ENCODE data around the gene PLEKHA7. TPM values are rescaled to one million over a fixed set of nuclear protein-coding genes. Genes with fewer than 3 reads are reported as not detected.

The PLEKHA7 gene
- total and polyA plus RNA-seq, 2 of the 8 experiments (the other 6 are each of a cell fraction or from before 2014, with no cell fraction given): 11.4 to 25.6 TPM

DNA sequence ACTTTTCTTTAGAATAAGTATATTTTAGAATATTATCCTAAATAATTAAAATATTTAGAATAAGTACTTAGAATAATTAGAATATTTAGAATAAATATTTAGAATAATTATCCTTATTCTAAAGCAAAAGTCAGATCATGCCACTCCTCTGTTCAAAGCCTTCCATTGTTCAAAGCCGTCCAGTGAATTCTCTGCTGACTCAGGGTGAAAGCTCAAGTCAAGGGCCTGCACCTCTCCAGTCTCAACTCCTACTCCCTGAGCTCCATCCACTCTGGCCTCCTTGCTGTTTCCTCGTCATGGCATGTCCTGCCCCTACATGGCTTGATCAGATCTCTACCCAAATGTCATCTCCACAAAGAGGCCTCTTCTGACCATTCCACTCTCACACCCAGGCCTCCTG lies 30.0 kb downstream of the PLEKHA7 start:
- no peaks in the 10 kb centered on the region for H3K27me3 ChIP-seq (replicated peaks in 1 of 4; ENCODE audit: control insufficient read depth in 3 of 4, extremely low read depth in 1 of 4, insufficient read depth in 3 of 4, low read length in 3 of 4)
- no peaks in the 10 kb centered on the region for H3K9me3 ChIP-seq (ENCODE audit: insufficient read depth in 2 of 2, low read depth in 1 of 2, low read length in 1 of 2)
- no peak overlapping the region for H2BK20ac ChIP-seq (ENCODE audit: low read length)
- no peak overlapping the region for H3K4ac ChIP-seq (replicated peaks; ENCODE audit: insufficient read length, low read depth, low read length)
- no peak overlapping the region for H2AFZ ChIP-seq (ENCODE audit: low read length)
- no peak overlapping the region for H2AK5ac ChIP-seq (ENCODE audit: low read depth, low read length)
- no peak overlapping the region for H3K56ac ChIP-seq (replicated peaks; ENCODE audit: insufficient read length, low read depth, low read length)
- no peak overlapping the region for H2BK12ac ChIP-seq (ENCODE audit: low read depth, low read length)
- H4K20me1 ChIP-seq (replicated peaks in 1 of 2; ENCODE audit: control insufficient read depth in 1 of 2, insufficient read depth in 2 of 2, low read length in 2 of 2): peaks cover 2 to 8% of the 10 kb centered on the region in 2 experiments
- no peak overlapping the region for H2BK15ac ChIP-seq (ENCODE audit: low read length)
- POLR2A ChIA-PET (ENCODE audit: partially characterized antibody): no interaction called here
- no peak overlapping the region for H3K18ac ChIP-seq (ENCODE audit: extremely low read depth, low read length)
- no peak overlapping the region for H3K4me2 ChIP-seq (ENCODE audit: insufficient read depth in 1 of 2, low read depth in 2 of 2, low read length in 2 of 2)
- H4K8ac ChIP-seq (ENCODE audit: extremely low read depth, insufficient read depth, low read length): no peak overlapping the region
- no peak overlapping the region for H2BK5ac ChIP-seq (ENCODE audit: low read depth, low read length)
- no peak overlapping the region for H4K5ac ChIP-seq (ENCODE audit: insufficient read length, low read depth, low read length)
- CTCF ChIA-PET (ENCODE audit: partially characterized antibody): interaction anchor here (0.7 to 2.6 kb wide), 4 partner anchors 15 to 516 kb away, joined by 3 to 9 read pairs (median 4); no protein-coding TSS in a partner anchor
- no peak overlapping the region for H4K91ac ChIP-seq (replicated peaks; ENCODE audit: insufficient read length, low read length)
- FAIRE-seq (no peak), DNase-seq (ENCODE audit: low read depth in 1 of 2, low spot score in 2 of 2) (no peak)
- H3K9ac ChIP-seq (replicated peaks in 1 of 4; ENCODE audit: extremely low read depth in 1 of 4, low read depth in 3 of 4, low read length in 3 of 4): no peak overlapping the region
- H3K4me3 ChIP-seq (ENCODE audit: extremely low read depth in 1 of 4, insufficient read depth in 2 of 4, low read depth in 3 of 4, low read length in 4 of 4): no peak overlapping the region
- no peak overlapping the region for H3K27ac ChIP-seq (ENCODE audit: low read depth, low read length)
- no peak overlapping the region for H3K14ac ChIP-seq (ENCODE audit: insufficient read length)
- H3K79me2 ChIP-seq (ENCODE audit: control insufficient read depth in 1 of 2, insufficient read depth in 2 of 2, low read length in 2 of 2): peaks cover 0 to 32% of the 10 kb centered on the region in 2 experiments; a peak in 3 of 4 replicates
- no peaks in the 10 kb centered on the region for H3K36me3 ChIP-seq (ENCODE audit: control insufficient read depth in 2 of 4, insufficient read depth in 4 of 4, low read length in 3 of 4)
- 93% methylated on average over 2 of the region's 2 CpGs; no CpG with 5 or more reads in 1 of the 2 experiments for WGBS, 2 experiments (ENCODE audit: extremely low coverage in 1 of 2, insufficient coverage in 1 of 2, insufficient read length in 1 of 2, insufficient replicate concordance in 2 of 2, low coverage in 1 of 2, low lambda C conversion rate in 2 of 2, missing lambda C conversion rate in 1 of 2)
- no peaks in the 10 kb centered on the region for H3K23me2 ChIP-seq (ENCODE audit: low read depth, low read length)
- no peak overlapping the region for H3K23ac ChIP-seq (ENCODE audit: insufficient read length)
- H2BK120ac ChIP-seq (replicated peaks; ENCODE audit: low read depth, low read length): no peak overlapping the region
- peaks cover 18 to 42% (median 28%) of the 10 kb centered on the region in 4 experiments for H3K4me1 ChIP-seq (replicated peaks in 1 of 4; ENCODE audit: control insufficient read depth in 3 of 4, insufficient read depth in 4 of 4, low read length in 3 of 4)
- H3K79me1 ChIP-seq (ENCODE audit: low read depth, low read length): peaks cover 16% of the 10 kb centered on the region
- TF ChIP-seq EGR1 (IDR thresholded peaks at IDR 0.05; ENCODE audit: borderline replicate concordance, low read depth, low read length) (no peak), NRF1 (IDR thresholded peaks at IDR 0.05; ENCODE audit: low read depth, low read length) (no peak), CBX8 (IDR thresholded peaks at IDR 0.05; ENCODE audit: borderline replicate concordance, low read depth, low read length) (no peak), CEBPB (IDR thresholded peaks at IDR 0.05; ENCODE audit: low read depth, low read length) (no peak), FOSL1 (IDR thresholded peaks at IDR 0.05; ENCODE audit: insufficient read depth, low read depth, low read length) (no peak), KDM5A (IDR thresholded peaks at IDR 0.05; ENCODE audit: low read length) (no peak), HDAC2 (IDR thresholded peaks at IDR 0.05; ENCODE audit: borderline replicate concordance in 1 of 2, low read depth in 2 of 2, low read length in 2 of 2) (no peak), TBP (IDR thresholded peaks at IDR 0.05; ENCODE audit: low read depth, low read length) (no peak), JUND (IDR thresholded peaks at IDR 0.05; ENCODE audit: low read length) (no peak)
- TF ChIP-seq, protein P1, sequence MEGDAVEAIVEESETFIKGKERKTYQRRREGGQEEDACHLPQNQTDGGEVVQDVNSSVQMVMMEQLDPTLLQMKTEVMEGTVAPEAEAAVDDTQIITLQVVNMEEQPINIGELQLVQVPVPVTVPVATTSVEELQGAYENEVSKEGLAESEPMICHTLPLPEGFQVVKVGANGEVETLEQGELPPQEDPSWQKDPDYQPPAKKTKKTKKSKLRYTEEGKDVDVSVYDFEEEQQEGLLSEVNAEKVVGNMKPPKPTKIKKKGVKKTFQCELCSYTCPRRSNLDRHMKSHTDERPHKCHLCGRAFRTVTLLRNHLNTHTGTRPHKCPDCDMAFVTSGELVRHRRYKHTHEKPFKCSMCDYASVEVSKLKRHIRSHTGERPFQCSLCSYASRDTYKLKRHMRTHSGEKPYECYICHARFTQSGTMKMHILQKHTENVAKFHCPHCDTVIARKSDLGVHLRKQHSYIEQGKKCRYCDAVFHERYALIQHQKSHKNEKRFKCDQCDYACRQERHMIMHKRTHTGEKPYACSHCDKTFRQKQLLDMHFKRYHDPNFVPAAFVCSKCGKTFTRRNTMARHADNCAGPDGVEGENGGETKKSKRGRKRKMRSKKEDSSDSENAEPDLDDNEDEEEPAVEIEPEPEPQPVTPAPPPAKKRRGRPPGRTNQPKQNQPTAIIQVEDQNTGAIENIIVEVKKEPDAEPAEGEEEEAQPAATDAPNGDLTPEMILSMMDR (IDR thresholded peaks at IDR 0.05; ENCODE audit: control extremely low read depth in 1 of 3, insufficient read depth in 1 of 3, low read depth in 1 of 3, low read length in 3 of 3): no peak
- TF ChIP-seq, protein P2, sequence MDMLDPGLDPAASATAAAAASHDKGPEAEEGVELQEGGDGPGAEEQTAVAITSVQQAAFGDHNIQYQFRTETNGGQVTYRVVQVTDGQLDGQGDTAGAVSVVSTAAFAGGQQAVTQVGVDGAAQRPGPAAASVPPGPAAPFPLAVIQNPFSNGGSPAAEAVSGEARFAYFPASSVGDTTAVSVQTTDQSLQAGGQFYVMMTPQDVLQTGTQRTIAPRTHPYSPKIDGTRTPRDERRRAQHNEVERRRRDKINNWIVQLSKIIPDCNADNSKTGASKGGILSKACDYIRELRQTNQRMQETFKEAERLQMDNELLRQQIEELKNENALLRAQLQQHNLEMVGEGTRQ (IDR thresholded peaks at IDR 0.05; ENCODE audit: low read length): no peak
